Measurements from ENCODE around the gene PRKCH.
A peak's percentile ranks its signal among the peaks of the same experiment; 100 is the strongest.

PRKCH gene

GRCh38 chr14:61360796-61361525 lies 39.6 kb downstream of the PRKCH start:
- POLR2A ChIA-PET, result no interaction called here
- CTCF ChIA-PET, result no interaction called here
- H3K27ac ChIP-seq (ENCODE audit: extremely low read depth, low read depth, low read length), result no peak overlapping the region
- H3K4me1 ChIP-seq (ENCODE audit: control insufficient read depth, insufficient read depth, low read length), result no peaks in the 10 kb centered on the region; the same call in 1 of the 2 replicates
- H3K4me3 ChIP-seq (ENCODE audit: low read depth, low read length), result no peak overlapping the region
- TF ChIP-seq ZNF501 (tag by site-specific recombination; IDR thresholded peaks at IDR 0.05), result no peak
- no peak for TF ChIP-seq ZNF830 (tag by site-specific recombination; IDR thresholded peaks at IDR 0.05; ENCODE audit: low read depth)
- no peak for TF ChIP-seq ZNF138 (tag by site-specific recombination; IDR thresholded peaks at IDR 0.05; ENCODE audit: borderline replicate concordance)
- no peak for TF ChIP-seq EGR2 (tag by site-specific recombination; IDR thresholded peaks at IDR 0.05; ENCODE audit: low read depth)
- TF ChIP-seq ZNF549 (tag by site-specific recombination; IDR thresholded peaks at IDR 0.05), result no peak
- no peak for TF ChIP-seq YY1 (tag by site-specific recombination; IDR thresholded peaks at IDR 0.05)
- TF ChIP-seq ZSCAN30 (tag by site-specific recombination; IDR thresholded peaks at IDR 0.05), result no peak
- no peak for TF ChIP-seq HOXA7 (CRISPR knock-in tag; IDR thresholded peaks at IDR 0.05; ENCODE audit: borderline replicate concordance)
- no peak for TF ChIP-seq HOXC10 (CRISPR knock-in tag; IDR thresholded peaks at IDR 0.05)
- TF ChIP-seq, protein P1, sequence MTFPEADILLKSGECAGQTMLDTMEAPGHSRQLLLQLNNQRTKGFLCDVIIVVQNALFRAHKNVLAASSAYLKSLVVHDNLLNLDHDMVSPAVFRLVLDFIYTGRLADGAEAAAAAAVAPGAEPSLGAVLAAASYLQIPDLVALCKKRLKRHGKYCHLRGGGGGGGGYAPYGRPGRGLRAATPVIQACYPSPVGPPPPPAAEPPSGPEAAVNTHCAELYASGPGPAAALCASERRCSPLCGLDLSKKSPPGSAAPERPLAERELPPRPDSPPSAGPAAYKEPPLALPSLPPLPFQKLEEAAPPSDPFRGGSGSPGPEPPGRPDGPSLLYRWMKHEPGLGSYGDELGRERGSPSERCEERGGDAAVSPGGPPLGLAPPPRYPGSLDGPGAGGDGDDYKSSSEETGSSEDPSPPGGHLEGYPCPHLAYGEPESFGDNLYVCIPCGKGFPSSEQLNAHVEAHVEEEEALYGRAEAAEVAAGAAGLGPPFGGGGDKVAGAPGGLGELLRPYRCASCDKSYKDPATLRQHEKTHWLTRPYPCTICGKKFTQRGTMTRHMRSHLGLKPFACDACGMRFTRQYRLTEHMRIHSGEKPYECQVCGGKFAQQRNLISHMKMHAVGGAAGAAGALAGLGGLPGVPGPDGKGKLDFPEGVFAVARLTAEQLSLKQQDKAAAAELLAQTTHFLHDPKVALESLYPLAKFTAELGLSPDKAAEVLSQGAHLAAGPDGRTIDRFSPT (tag by site-specific recombination; IDR thresholded peaks at IDR 0.05), result no peak
- TF ChIP-seq ZIC2 (tag by site-specific recombination; IDR thresholded peaks at IDR 0.05), result no peak
- H3K9me3 ChIP-seq (ENCODE audit: control insufficient read depth, insufficient read depth, low read depth, low read length), result no peaks in the 10 kb centered on the region
- H3K36me3 ChIP-seq (ENCODE audit: control insufficient read depth in 2 of 2, insufficient read depth in 1 of 2, low read length in 2 of 2), result no peaks in the 10 kb centered on the region

DNA sequence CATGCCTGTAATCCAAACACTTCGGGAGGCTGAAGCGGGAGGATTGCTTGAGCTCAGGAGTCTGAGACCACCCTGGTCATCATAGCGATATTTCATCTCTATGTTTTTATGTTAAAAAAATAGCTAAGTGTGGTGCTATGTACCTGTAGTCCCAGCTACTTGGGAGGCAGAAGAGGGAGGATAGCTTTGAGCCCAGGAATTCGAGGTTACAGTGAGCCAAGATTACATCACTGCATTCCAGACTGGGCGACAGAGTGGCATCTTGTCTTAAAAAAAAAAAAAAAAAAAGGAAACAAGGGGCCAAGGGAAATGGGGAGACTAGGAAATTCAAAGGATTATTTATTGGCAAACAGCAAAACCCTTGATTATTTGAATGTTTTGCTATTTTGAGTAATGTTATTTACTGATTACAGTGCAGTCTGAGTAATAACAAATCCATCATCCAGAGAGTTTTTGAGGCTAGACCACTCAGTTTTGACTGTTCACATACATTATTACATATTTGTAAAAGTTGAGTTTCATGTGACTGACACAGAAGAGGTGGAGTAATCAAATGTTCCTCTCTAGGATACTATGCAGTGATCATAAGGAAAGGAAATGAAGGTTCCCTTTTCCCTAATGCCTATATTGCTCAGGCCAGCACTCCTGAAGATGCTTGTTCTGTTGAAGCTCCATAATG lies 40.8 kb downstream of the PRKCH start:
- no peak overlapping the region for H3K27ac ChIP-seq (ENCODE audit: extremely low read depth, low read depth, low read length)
- H3K4me3 ChIP-seq (ENCODE audit: low read depth, low read length), result no peak overlapping the region
- CTCF ChIA-PET, result no interaction called here
- H3K4me1 ChIP-seq (ENCODE audit: control insufficient read depth, insufficient read depth, low read length), result no peaks in the 10 kb centered on the region; the same call in 1 of the 2 replicates
- no peaks in the 10 kb centered on the region for H3K36me3 ChIP-seq (ENCODE audit: control insufficient read depth in 2 of 2, insufficient read depth in 1 of 2, low read length in 2 of 2)
- POLR2A ChIA-PET, result interaction anchor here (0.7 kb wide), 1 partner anchor 73 kb away, joined by 3 read pairs; no protein-coding TSS in a partner anchor
- no peaks in the 10 kb centered on the region for H3K9me3 ChIP-seq (ENCODE audit: control insufficient read depth, insufficient read depth, low read depth, low read length)
- no peak for TF ChIP-seq ZNF202 (tag by site-specific recombination; IDR thresholded peaks at IDR 0.05; ENCODE audit: borderline replicate concordance)
- TF ChIP-seq, protein P2, sequence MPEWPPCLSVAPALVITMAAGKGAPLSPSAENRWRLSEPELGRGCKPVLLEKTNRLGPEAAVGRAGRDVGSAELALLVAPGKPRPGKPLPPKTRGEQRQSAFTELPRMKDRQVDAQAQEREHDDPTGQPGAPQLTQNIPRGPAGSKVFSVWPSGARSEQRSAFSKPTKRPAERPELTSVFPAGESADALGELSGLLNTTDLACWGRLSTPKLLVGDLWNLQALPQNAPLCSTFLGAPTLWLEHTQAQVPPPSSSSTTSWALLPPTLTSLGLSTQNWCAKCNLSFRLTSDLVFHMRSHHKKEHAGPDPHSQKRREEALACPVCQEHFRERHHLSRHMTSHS (tag by site-specific recombination; IDR thresholded peaks at IDR 0.05), result no peak
- no peak for TF ChIP-seq ZNF610 (tag by site-specific recombination; IDR thresholded peaks at IDR 0.05; ENCODE audit: borderline replicate concordance)
- no peak for TF ChIP-seq ZNF302 (tag by site-specific recombination; IDR thresholded peaks at IDR 0.05; ENCODE audit: low read depth)
- TF ChIP-seq ZNF138 (tag by site-specific recombination; IDR thresholded peaks at IDR 0.05; ENCODE audit: borderline replicate concordance), result no peak
- TF ChIP-seq BCL6B (tag by site-specific recombination; IDR thresholded peaks at IDR 0.05), result no peak
- TF ChIP-seq ZBTB1 (tag by site-specific recombination; IDR thresholded peaks at IDR 0.05), result no peak
- 0 out of 2 replicates have a peak, but pooled peaks have one; percentile 12 for TF ChIP-seq ATF2 (tag by site-specific recombination; IDR thresholded peaks at IDR 0.05; ENCODE audit: low read depth)
- peak; percentile 46; the same call in 1 of the 2 replicates for TF ChIP-seq WT1 (tag by site-specific recombination; IDR thresholded peaks at IDR 0.05)
- no peak for TF ChIP-seq ZNF350 (tag by site-specific recombination; IDR thresholded peaks at IDR 0.05)
- TF ChIP-seq TSHZ1 (tag by site-specific recombination; IDR thresholded peaks at IDR 0.05; ENCODE audit: borderline replicate concordance), result no peak
- TF ChIP-seq ZNF501 (tag by site-specific recombination; IDR thresholded peaks at IDR 0.05), result no peak
- no peak for TF ChIP-seq BCL11B (tag by site-specific recombination; IDR thresholded peaks at IDR 0.05; ENCODE audit: low read depth)
- TF ChIP-seq GLIS1 (tag by site-specific recombination; IDR thresholded peaks at IDR 0.05), result 0 out of 2 replicates have a peak, but pooled peaks have one; percentile 15
- no peak for TF ChIP-seq ZNF221 (tag by site-specific recombination; IDR thresholded peaks at IDR 0.05; ENCODE audit: borderline replicate concordance)
